RWPE1 (cell line): ENCODE measurements around the gene WASHC1.
"Not testable (repeated sequence)": the region's sequence is repeated elsewhere in the genome, so short reads cannot be mapped to it uniquely, and the experiment has no call there.

ENCODE experiments used
- CTCF ChIA-PET: fragments of 350-600 bp; sonication (Branson Sonifier 250); formaldehyde crosslinking; extraction: SDS; loops from one replicate; lab custom pipeline; 2021; lab: Yijun Ruan, JAX
- POLR2A ChIA-PET: fragments of 400-600 bp; formaldehyde crosslinking; extraction: SDS; loops from one replicate; lab custom pipeline; 2020; ENCODE audit warnings: antibody characterized with exemption; ENCODE audit not compliant: low non-redundant PET; lab: Yijun Ruan, JAX
- DNase-seq: peaks from one replicate; pipeline ENCODE4 v3.0.0; 2012; ENCODE audit warnings: low spot score
- H3K27ac ChIP-seq: fragments of 450-650 bp; 2 replicates; pipeline ENCODE4 v1.5.1; 2017

The WASHC1 gene

GRCh38 chr9:32308-32707 lies 3.1 kb upstream of the WASHC1 start:
- CTCF ChIA-PET, DNase-seq, POLR2A ChIA-PET, H3K27ac ChIP-seq: not testable (repeated sequence)

GRCh38 chr9:28775-29174 lies 481 bp downstream of the WASHC1 start:
- CTCF ChIA-PET, DNase-seq, H3K27ac ChIP-seq, POLR2A ChIA-PET: not testable (repeated sequence)

DNA sequence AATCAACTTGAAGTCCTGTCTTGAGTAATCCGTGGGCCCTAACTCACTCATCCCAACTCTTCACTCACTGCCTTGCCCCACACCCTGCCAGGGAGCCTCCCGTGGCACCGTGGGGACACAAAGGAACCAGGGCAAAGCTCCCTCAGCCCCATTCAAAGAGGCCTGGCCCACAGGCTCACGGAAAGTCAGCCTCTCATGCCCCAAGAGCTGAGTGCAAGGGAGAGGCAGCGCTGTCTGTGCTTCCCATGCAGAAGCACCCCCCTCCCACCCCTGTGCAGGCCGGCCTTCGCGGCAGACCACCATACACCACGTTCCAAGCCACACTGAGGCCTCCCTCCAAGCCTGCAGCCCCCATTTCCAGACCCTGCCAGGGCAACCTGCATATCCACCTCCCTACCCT lies 7.6 kb downstream of the WASHC1 start:
- H3K27ac ChIP-seq, POLR2A ChIA-PET, DNase-seq, CTCF ChIA-PET: not testable (repeated sequence)

GRCh38 chr9:16875-17274 lies 12.4 kb downstream of the WASHC1 start:
- CTCF ChIA-PET, H3K27ac ChIP-seq, POLR2A ChIA-PET, DNase-seq: not testable (repeated sequence)

DNA sequence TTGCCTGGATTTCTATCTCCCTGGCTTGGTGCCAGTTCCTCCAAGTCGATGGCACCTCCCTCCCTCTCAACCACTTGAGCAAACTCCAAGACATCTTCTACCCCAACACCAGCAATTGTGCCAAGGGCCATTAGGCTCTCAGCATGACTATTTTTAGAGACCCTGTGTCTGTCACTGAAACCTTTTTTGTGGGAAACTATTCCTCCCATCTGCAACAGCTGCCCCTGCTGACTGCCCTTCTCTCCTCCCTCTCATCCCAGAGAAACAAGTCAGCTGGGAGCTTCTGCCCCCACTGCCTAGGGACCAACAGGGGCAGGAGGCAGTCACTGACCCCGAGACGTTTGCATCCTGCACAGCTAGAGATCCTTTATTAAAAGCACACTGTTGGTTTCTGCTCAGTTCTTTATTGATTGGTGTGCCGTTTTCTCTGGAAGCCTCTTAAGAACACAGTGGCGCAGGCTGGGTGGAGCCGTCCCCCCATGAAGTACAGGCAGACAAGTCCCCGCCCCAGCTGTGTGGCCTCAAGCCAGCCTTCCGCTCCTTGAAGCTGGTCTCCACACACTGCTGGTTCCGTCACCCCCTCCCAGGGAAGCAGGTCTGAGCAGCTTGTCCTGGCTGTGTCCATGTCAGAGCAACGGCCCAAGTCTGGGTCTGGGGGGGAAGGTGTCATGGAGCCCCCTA lies 15.0 kb downstream of the WASHC1 start:
- DNase-seq, CTCF ChIA-PET, POLR2A ChIA-PET, H3K27ac ChIP-seq: not testable (repeated sequence)

- POLR2A ChIA-PET, H3K27ac ChIP-seq, CTCF ChIA-PET, DNase-seq: not testable (repeated sequence)
Measured at GRCh38 chr9:11206-11605, 18.1 kb downstream of the WASHC1 start.

DNA sequence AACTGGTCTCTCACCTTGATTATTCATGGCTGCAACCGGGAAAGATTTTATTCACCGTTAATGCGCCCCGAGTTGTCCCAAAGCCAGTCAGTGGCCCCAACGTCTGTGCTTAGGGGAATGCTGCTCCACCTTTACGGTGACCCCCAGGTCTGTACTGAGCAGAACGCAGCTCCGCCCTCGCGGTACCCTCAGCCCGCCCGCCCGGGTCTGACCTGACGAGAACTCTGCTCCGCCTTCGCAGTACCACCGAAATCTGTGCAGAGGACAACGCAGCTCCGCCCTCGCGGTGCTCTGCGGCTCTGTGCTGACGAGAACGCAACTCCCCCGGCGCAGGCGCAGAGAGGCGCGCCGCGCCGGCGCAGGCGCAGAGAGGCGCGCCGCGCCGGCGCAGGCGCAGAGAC lies 18.6 kb downstream of the WASHC1 start:
- DNase-seq, POLR2A ChIA-PET, CTCF ChIA-PET: not testable (repeated sequence)
- H3K27ac ChIP-seq, result peak overlapping the region; percentile 50

- POLR2A ChIA-PET, CTCF ChIA-PET, DNase-seq: not testable (repeated sequence)
- H3K27ac ChIP-seq, result peak overlapping the region; percentile 50
Measured at GRCh38 chr9:10207-10606, 19.0 kb downstream of the WASHC1 start.
